Mesendoderm (in vitro differentiated cells): ENCODE data around the gene SPATS2.

Experiments
- DNase-seq: peaks from one replicate; pipeline ENCODE4 v3.0.0; 2013
- H2AK5ac ChIP-seq: 2 replicates; pipeline ENCODE4 v1.6.1; 2013; ENCODE audit warnings: low read length, inconsistent platforms
- H2BK120ac ChIP-seq: 2 replicates; pipeline ENCODE4 v1.6.1; 2013; ENCODE audit warnings: low read depth, mild to moderate bottlenecking, low read length, moderate library complexity, mixed read lengths
- H2BK15ac ChIP-seq: replicated peaks from 2 replicates; pipeline ENCODE4 v1.6.1; 2013; ENCODE audit warnings: low read depth, mild to moderate bottlenecking, moderate library complexity
- H2BK5ac ChIP-seq: 2 replicates; pipeline ENCODE4 v1.6.1; 2013; ENCODE audit warnings: low read length, inconsistent platforms
- H3K18ac ChIP-seq: 2 replicates; pipeline ENCODE4 v1.6.1; 2013; ENCODE audit warnings: mild to moderate bottlenecking, low read length, mixed read lengths
- H3K23ac ChIP-seq: one replicate; pipeline ENCODE4 v1.6.1; 2013; ENCODE audit warnings: low read length
- H3K27ac ChIP-seq: 2 replicates; pipeline ENCODE4 v1.5.1; 2013; ENCODE audit warnings: low read depth, mild to moderate bottlenecking, inconsistent platforms, low read length, moderate library complexity
- H3K27me3 ChIP-seq: 2 replicates; pipeline ENCODE4 v1.6.1; 2013; ENCODE audit warnings: low read length, control low read depth, mild to moderate bottlenecking, inconsistent platforms; ENCODE audit not compliant: insufficient read depth, poor library complexity
- H3K36me3 ChIP-seq: 2 replicates; pipeline ENCODE4 v1.6.1; 2013; ENCODE audit warnings: low read length, inconsistent platforms; ENCODE audit not compliant: control insufficient read depth, insufficient read depth
- H3K4ac ChIP-seq: one replicate; pipeline ENCODE4 v1.6.1; 2013; ENCODE audit warnings: low read depth, mild to moderate bottlenecking, low read length, moderate library complexity
- H3K4me1 ChIP-seq: 2 replicates; pipeline ENCODE4 v1.6.1; 2013; ENCODE audit warnings: low read depth, low read length, inconsistent platforms; ENCODE audit not compliant: control insufficient read depth
- H3K4me2 ChIP-seq: 2 replicates; pipeline ENCODE4 v1.6.1; 2013; ENCODE audit warnings: low read length
- H3K4me3 ChIP-seq: 2 replicates; pipeline ENCODE4 v1.5.1; 2013; ENCODE audit warnings: mild to moderate bottlenecking, low read length
- H3K56ac ChIP-seq: one replicate; pipeline ENCODE4 v1.6.1; 2013; ENCODE audit warnings: low read length
- H3K79me1 ChIP-seq: 2 replicates; pipeline ENCODE4 v1.6.1; 2013; ENCODE audit warnings: low read length, inconsistent platforms
- H3K79me2 ChIP-seq: 2 replicates; pipeline ENCODE4 v1.6.1; 2013; ENCODE audit warnings: mild to moderate bottlenecking, low read length; ENCODE audit not compliant: control insufficient read depth, insufficient read depth
- H3K9ac ChIP-seq: 2 replicates; pipeline ENCODE4 v1.6.1; 2013; ENCODE audit warnings: low read length, inconsistent platforms
- H4K5ac ChIP-seq: one replicate; pipeline ENCODE4 v1.6.1; 2013; ENCODE audit warnings: low read length
- H4K8ac ChIP-seq: one replicate; pipeline ENCODE4 v1.6.1; 2013; ENCODE audit warnings: low read depth, mild to moderate bottlenecking, control low read depth, low read length, moderate library complexity
- WGBS: extraction: QIAGEN DNeasy Blood & Tissue Kit; methylation state at CpG from one replicate; pipeline ENCODE4 v1.1.7; 2013; ENCODE audit warnings: low lambda C conversion rate, missing lambda C conversion rate; ENCODE audit not compliant: insufficient coverage; ENCODE audit errors: extremely low coverage; 5-methylcytosine and 5-hydroxymethylcytosine counted together

The SPATS2 gene

DNA sequence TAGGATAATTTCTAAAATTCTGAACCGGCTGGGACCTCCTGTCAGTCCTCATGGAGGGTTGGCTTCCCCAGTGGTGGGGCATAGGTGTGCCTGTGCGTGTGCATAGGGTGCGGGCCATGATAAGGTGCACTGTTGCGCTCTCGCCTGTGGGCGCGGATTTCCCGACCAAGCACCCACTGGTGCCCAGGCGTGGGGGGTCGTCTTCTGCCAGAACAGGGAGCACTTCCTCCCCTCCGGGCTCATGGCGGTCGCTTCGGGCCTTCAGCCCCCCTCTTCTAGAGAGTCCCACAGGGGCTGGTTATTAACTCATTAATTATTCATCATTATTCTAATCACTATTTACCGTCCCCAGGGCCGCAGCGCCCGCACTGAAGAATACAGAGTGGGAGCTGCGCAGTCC, 33.0 kb upstream of the SPATS2 start:
- Histone ChIP-seq H3K36me3 (peaks cover 3% of the 10 kb centered on the region), H2BK120ac (no peak overlapping the region), H2BK5ac (no peak overlapping the region), H3K4me2 (no peak overlapping the region), H3K79me1 (no peaks in the 10 kb centered on the region), H3K18ac (no peak overlapping the region), H3K56ac (no peak overlapping the region), H3K4ac (no peak overlapping the region), H3K9ac (no peak overlapping the region), H3K4me1 (peaks cover 6% of the 10 kb centered on the region), H3K79me2 (no peaks in the 10 kb centered on the region), H3K27ac (no peak overlapping the region), H4K5ac (no peak overlapping the region), H2BK15ac (no peak overlapping the region), H3K4me3 (no peak overlapping the region), H2AK5ac (no peak overlapping the region), H3K27me3 (peaks cover 35% of the 10 kb centered on the region), H4K8ac (no peak overlapping the region), H3K23ac (no peak overlapping the region)
- WGBS: no CpG with 5 or more reads among the region's 19 CpGs
- DNase-seq: no peak

DNA sequence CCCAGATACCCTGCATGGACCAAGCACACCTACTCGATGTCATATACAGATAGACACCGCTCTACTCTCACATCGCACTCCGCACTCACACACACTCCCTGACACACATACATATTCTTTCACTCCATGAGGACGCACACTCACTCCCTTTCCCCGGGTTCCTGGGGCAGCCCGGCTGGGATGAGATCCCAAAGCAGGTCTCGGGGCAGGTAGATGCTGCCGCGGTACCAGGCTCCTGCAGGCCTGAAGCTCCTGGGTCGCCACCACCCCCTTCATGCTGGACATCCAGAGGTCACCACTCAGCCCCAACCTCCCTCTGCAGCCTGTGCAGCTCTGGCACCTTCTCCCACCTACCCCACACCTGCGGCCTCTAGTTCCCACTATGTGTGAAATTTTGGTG, 32.6 kb upstream of the SPATS2 start:
- Histone ChIP-seq H2BK15ac (no peak overlapping the region), H3K4ac (no peak overlapping the region), H3K4me3 (no peak overlapping the region), H3K9ac (no peak overlapping the region), H3K4me2 (no peak overlapping the region), H3K23ac (no peak overlapping the region), H3K4me1 (peaks cover 6% of the 10 kb centered on the region), H2BK120ac (no peak overlapping the region), H3K36me3 (peaks cover 3% of the 10 kb centered on the region), H3K27ac (no peak overlapping the region), H2BK5ac (no peak overlapping the region), H3K56ac (no peak overlapping the region), H2AK5ac (no peak overlapping the region), H4K8ac (no peak overlapping the region), H3K18ac (no peak overlapping the region), H3K79me1 (no peaks in the 10 kb centered on the region), H3K27me3 (peaks cover 36% of the 10 kb centered on the region), H4K5ac (no peak overlapping the region), H3K79me2 (no peaks in the 10 kb centered on the region)
- whole genome bisulfite sequencing: no CpG with 5 or more reads among the region's 12 CpGs
- DNase-seq: no peak

DNA sequence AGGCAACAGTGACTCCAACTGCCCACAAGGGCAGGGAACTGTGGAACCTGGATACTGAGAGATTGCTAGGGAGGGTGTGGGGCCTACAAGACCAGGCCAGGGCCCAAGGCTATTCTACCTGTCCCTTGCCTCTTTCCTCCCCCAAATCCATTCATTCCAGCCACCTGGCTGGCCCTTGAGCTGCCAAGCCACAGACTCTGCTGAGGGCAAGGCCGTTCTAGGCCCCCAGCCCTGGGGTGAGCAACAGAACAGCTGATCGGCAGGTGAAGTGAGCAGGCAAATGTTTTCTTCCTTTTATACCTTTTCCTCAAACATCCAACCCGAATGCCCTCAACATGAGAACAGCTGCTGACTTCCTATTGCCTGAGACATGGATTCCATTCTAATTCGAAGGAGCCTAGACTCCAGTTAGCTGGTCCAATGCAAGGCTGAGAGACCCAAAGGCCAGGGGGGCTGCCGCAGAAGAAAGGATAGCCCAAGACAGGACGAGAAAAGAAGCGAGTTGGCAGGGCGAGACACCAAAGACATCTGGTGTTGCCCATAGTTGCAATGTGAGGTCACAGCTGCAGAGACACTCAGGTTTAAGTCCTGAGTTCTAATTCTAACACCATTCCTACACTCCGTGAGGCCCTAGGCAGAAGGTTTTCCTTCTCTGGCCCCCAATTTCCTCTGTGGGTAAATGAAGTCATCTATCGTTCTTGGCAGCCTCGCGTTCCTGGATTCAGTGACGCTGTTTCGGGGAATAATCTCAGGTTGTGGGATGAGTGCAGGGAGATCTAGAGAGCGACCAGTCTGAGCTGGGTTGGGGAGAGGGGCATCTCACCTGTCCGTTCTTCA, 31.9 kb upstream of the SPATS2 start:
- DNase-seq: no peak
- Histone ChIP-seq H4K5ac (no peak overlapping the region), H3K36me3 (peaks cover 3% of the 10 kb centered on the region), H3K4me2 (no peak overlapping the region), H3K27me3 (peaks cover 42% of the 10 kb centered on the region), H3K56ac (no peak overlapping the region), H3K9ac (no peak overlapping the region), H2BK5ac (no peak overlapping the region), H4K8ac (no peak overlapping the region), H3K4ac (no peak overlapping the region), H3K18ac (no peak overlapping the region), H2BK15ac (no peak overlapping the region), H3K4me3 (no peak overlapping the region), H3K4me1 (peaks cover 6% of the 10 kb centered on the region), H3K79me1 (no peaks in the 10 kb centered on the region), H2BK120ac (no peak overlapping the region), H2AK5ac (no peak overlapping the region), H3K79me2 (no peaks in the 10 kb centered on the region), H3K23ac (no peak overlapping the region), H3K27ac (no peak overlapping the region)
- WGBS: no CpG with 5 or more reads among the region's 16 CpGs

DNA sequence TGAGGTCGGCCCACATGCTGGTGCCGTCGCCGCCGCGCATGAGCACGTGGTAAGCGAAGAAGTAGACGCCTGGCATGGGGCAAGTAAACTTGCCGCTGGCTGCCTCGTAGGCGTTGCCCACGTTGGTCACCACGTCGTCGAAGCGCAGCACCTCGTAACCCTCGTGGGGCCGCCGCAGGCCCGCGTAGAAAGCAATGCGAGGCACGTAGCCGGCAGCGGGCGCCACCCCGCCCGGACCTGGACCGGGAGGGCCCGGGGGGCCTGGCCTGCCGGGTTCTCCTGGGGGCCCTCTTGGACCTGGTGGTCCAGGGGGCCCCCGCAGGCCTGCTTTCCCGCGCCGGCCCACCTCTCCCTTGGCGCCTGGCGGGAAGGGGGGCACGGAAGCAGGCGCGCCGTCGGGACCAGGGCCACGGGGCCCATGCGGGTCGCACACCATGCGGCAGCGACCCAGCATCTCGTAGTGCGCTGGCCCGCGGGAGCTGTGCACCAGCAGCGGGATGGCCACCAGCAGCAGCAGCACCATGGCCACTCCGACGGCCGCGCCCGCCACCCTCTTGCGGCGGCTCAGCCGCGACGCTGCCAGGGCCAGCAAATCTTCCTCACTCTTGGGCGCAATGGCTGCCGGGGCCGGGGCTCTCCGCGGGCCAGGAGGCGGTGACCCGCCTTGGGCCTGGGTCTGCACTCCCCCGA, 31.2 kb upstream of the SPATS2 start:
- H3K4me3 ChIP-seq: no peak overlapping the region
- H2BK15ac ChIP-seq: no peak overlapping the region
- H3K27me3 ChIP-seq: peaks cover 49% of the 10 kb centered on the region
- H3K79me2 ChIP-seq: no peaks in the 10 kb centered on the region
- H2BK5ac ChIP-seq: no peak overlapping the region
- H3K56ac ChIP-seq: peak overlapping the region; percentile 8
- H3K9ac ChIP-seq: no peak overlapping the region
- H3K79me1 ChIP-seq: no peaks in the 10 kb centered on the region
- DNase-seq: no peak
- H2AK5ac ChIP-seq: no peak overlapping the region
- peaks cover 6% of the 10 kb centered on the region for H3K4me1 ChIP-seq
- H4K5ac ChIP-seq: no peak overlapping the region
- no peak overlapping the region for H2BK120ac ChIP-seq
- H3K18ac ChIP-seq: no peak overlapping the region
- no CpG with 5 or more reads among the region's 72 CpGs for WGBS
- no peak overlapping the region for H3K4ac ChIP-seq
- peak overlapping the region; percentile 44 for H3K4me2 ChIP-seq
- no peak overlapping the region for H3K23ac ChIP-seq
- no peak overlapping the region for H4K8ac ChIP-seq
- no peaks in the 10 kb centered on the region for H3K36me3 ChIP-seq
- no peak overlapping the region for H3K27ac ChIP-seq

DNA sequence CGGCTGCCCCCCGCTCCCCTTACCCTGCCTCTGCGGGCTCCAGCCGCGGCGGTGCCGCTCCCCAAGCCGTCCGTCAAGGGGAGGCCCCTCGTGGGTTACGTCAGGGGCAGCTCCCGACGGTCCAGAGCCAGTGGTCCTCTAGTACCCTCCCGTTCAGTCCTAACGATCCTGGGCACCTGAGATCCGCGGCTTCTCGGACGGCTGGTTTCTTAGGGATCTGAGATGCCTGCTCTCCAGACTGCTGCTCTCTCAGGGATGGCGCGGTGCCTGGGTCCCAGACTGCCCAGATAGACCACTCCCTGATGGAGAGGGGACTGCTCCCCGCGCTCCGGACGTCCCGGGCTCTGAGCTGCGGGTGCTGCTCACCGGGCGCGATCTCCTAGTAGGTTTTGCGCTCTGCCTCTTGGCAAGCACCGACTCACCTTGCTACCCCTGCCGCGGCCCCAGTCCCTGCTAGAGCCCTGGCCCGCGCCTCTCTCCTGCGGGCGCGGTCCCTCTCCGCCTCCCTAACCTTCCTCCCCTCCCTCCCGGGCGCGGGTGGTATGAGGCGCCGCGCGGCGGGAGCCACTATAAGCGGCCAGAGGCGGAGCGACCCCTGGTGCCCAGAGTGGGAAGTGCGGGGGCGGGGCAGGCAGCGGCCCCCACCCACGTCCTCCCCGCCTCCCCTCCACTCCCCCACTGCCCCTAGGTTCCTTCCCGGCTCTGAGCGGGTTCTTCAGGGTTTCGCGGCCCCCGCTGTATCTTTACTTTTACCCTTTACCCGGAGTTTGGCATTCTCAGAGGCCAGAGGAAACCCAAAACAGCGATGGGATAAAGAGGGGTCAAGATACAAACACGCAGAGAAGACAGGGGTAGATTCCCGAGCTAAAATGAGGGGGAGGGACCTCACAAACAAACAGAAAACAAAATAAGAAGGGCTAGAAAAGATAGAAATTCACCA, 30.3 kb upstream of the SPATS2 start, which contains the start of gene C1QL4:
Gene C1QL4 (minus strand): TSS at position 544 of the 940 bp plus-strand sequence. CDS start 711 bp downstream, outside the sequence.
- no CpG with 5 or more reads among the region's 65 CpGs for WGBS
- Histone ChIP-seq H2BK15ac (no peak within 1 kb of the TSS), H2BK120ac (no peak within 1 kb of the TSS), H3K79me2 (no peaks in the 10 kb centered on the region), H2BK5ac (no peak within 1 kb of the TSS), H3K56ac (peak within 1 kb of the TSS; percentile 39), H4K8ac (no peak within 1 kb of the TSS), H3K4me2 (peak within 1 kb of the TSS; percentile 44), H3K79me1 (no peaks in the 10 kb centered on the region), H2AK5ac (no peak within 1 kb of the TSS), H4K5ac (no peak within 1 kb of the TSS), H3K18ac (no peak within 1 kb of the TSS), H3K27ac (no peak within 1 kb of the TSS), H3K4ac (no peak within 1 kb of the TSS), H3K4me3 (no peak within 1 kb of the TSS), H3K27me3 (peaks cover 56% of the 10 kb centered on the region), H3K4me1 (peaks cover 6% of the 10 kb centered on the region), H3K23ac (no peak within 1 kb of the TSS), H3K36me3 (no peaks in the 10 kb centered on the region), H3K9ac (peak within 1 kb of the TSS; percentile 29)
- DNase-seq: peak; percentile 82
